Mammary epithelial cell (primary cell): Measurements from ENCODE around the gene MED12L.

Source experiments
- EZH2 ChIP-seq: IDR thresholded peaks from 2 replicates; pipeline ENCODE4 v1.6.1; 2012; ENCODE audit warnings: low read length, inconsistent platforms, borderline replicate concordance
- TF ChIP-seq, protein P1 (sequence below), 2 donors: IDR thresholded peaks in 1 of 2; conservative IDR thresholded peaks in 1 of 2; 2 replicates each; pipeline ENCODE4 v1.5.1; 2011 to 2012; ENCODE audit warnings: inconsistent platforms in 2 of 2, low read length in 2 of 2, mild to moderate bottlenecking in 2 of 2, control low read depth in 1 of 2, low read depth in 1 of 2; ENCODE audit not compliant: insufficient read depth in 1 of 2; ENCODE audit errors: extremely low read depth in 1 of 2

DNA sequence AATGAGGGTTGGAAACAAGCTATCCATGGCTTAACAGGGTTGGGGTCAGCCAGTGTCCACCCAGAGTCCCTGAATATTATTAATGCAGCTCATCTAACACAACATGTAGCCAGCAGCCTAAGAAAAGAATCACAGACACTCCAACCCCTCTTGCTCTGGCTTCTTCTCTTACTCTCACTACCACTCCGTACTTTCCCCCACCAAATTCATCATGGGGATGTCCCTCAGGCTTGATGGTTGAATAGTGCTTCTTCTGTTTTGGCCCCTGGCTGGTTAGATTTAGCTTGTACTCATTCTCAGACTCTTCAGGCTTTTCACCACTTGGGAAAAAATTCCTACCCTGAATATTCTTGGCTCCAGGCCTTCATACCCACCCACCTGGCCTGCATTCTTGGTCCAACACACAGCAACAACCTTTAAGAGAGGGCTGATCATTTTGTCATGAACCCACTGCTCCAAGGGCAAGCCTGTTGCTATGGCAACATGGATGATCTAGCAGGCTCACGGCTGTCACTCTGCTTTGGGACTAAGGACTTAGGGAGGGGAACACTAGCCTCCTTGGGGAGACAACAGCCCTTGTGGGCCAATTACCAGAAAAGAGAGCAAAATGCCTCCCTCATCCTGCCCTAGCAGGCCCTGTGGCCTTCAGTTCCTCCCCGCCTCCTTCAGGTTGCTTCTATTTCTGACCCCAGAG, 9.4 kb upstream of the MED12L start:
- TF ChIP-seq, protein P1, sequence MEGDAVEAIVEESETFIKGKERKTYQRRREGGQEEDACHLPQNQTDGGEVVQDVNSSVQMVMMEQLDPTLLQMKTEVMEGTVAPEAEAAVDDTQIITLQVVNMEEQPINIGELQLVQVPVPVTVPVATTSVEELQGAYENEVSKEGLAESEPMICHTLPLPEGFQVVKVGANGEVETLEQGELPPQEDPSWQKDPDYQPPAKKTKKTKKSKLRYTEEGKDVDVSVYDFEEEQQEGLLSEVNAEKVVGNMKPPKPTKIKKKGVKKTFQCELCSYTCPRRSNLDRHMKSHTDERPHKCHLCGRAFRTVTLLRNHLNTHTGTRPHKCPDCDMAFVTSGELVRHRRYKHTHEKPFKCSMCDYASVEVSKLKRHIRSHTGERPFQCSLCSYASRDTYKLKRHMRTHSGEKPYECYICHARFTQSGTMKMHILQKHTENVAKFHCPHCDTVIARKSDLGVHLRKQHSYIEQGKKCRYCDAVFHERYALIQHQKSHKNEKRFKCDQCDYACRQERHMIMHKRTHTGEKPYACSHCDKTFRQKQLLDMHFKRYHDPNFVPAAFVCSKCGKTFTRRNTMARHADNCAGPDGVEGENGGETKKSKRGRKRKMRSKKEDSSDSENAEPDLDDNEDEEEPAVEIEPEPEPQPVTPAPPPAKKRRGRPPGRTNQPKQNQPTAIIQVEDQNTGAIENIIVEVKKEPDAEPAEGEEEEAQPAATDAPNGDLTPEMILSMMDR (conservative IDR thresholded peaks at IDR 0.05 in 1 of 2, IDR thresholded peaks at IDR 0.05 in 1 of 2; ENCODE audit: extremely low read depth in 1 of 2, insufficient read depth in 1 of 2, low read depth in 1 of 2, low read length in 2 of 2) = no peak
- no peak for TF ChIP-seq EZH2
